Psoas muscle (tissue), 8 donors: ENCODE data around the gene ZNF136. TPM values are rescaled to one million over a fixed set of nuclear protein-coding genes. Genes with fewer than 3 reads are reported as not detected.

Experiments
- ATAC-seq, 4 donors: fragments of 200-7000 bp; cut with Tn5 transposase; one replicate each; pipeline ENCODE4 v1.9.1; 2020; ENCODE audit warnings: moderate library complexity in 3 of 4, mild to moderate bottlenecking in 2 of 4
- DNase-seq, 2 donors: peaks; one replicate each; pipeline ENCODE4 v3.0.0-alpha.2; 2020
- H3K27ac ChIP-seq: fragments of 200-600 bp; one replicate; pipeline ENCODE4 v1.8.0; 2022
- H3K27me3 ChIP-seq, 3 donors: fragments of 200-600 bp in 1 of 3; one replicate each; pipeline versions ENCODE4 v1.6.1 to v1.8.0; 2013 to 2022; ENCODE audit warnings: low read length in 2 of 3, mild to moderate bottlenecking in 2 of 3, moderate library complexity in 1 of 3; ENCODE audit not compliant: insufficient read depth in 3 of 3
- H3K36me3 ChIP-seq, 2 donors: fragments of 200-600 bp in 1 of 2; one replicate each; pipeline versions ENCODE4 v1.6.1 to v1.8.0; 2013 to 2022; ENCODE audit warnings: low read depth in 1 of 2, mild to moderate bottlenecking in 1 of 2, moderate library complexity in 1 of 2; ENCODE audit not compliant: insufficient read depth in 1 of 2
- H3K4me1 ChIP-seq: fragments of 200-600 bp; one replicate; pipeline ENCODE4 v1.8.0; 2022
- H3K4me3 ChIP-seq: fragments of 200-600 bp; one replicate; pipeline ENCODE4 v1.8.0; 2022; ENCODE audit warnings: mild to moderate bottlenecking
- H3K9me3 ChIP-seq: fragments of 200-600 bp; one replicate; pipeline ENCODE4 v1.8.0; 2022
- CTCF ChIP-seq: fragments of 200-600 bp; IDR thresholded peaks from one replicate; pipeline ENCODE4 v1.8.0; 2022; ENCODE audit warnings: antibody characterized with exemption
- WGBS, 3 donors: extraction: QIAGEN DNeasy Blood & Tissue Kit; methylation state at CpG; one replicate each; pipeline versions ENCODE4 v1.1.6 to v1.1.7; 2013; 5-methylcytosine and 5-hydroxymethylcytosine counted together
- intact Hi-C, 2 donors: fragments of 100-400 bp; cut with DNase I; formaldehyde crosslinking; loops; one replicate each; pipeline versions ENCODE4 v1.11.0 to v1.14.2; 2022
- polyA plus RNA-seq, 3 donors: library from polyadenylated mRNA; stranded (reverse); fragments of 200-250 nt; gene quantifications; one replicate each; pipeline ENCODE4 v1.2.3, GENCODE V29; 2013
- total RNA-seq, 4 donors: library from RNA; stranded (reverse); fragmentation: NEBNext Ultra II Directional in 2 of 4; extraction: Animal tissue kit (Norgen Biotek cat#: 25700) in 2 of 4; gene quantifications; one replicate each; pipeline versions ENCODE4 v1.2.1 to v1.2.4, GENCODE V29; 2021 to 2023
- donor health status: healthy with polysubstance abuse.
- donor health status: DM: no; HTN: no; CAD: no; lungs with moderate emphysema.
- donor health status: Bipolar disorder and iron deficiency.
- donor health status: healthy.
- donor health status: DM: yes; HTN: yes; CAD: no.
- donor health status: DM: no; HTN: no; CAD: no.
- donor health status: DM: no; HTN: no; CAD: no.
- donor health status: DM: yes; HTN: yes; CAD: no.

ZNF136 gene
- total and polyA plus RNA-seq, 7 donors: 1.0 to 3.7 (median 2.1) TPM

GRCh38 chr19:12217332-12217731 is 54.4 kb downstream of the ZNF136 start:
- peaks cover 0 to 5% of the 10 kb centered on the region in 2 donors for H3K36me3 ChIP-seq
- H3K4me1 ChIP-seq: no peaks in the 10 kb centered on the region
- no peak for ATAC-seq
- intact Hi-C loops: no loop called here
- H3K27ac ChIP-seq: no peak overlapping the region
- TF ChIP-seq CTCF: no peak
- DNase-seq: no peak
- H3K4me3 ChIP-seq: no peak overlapping the region
- H3K27me3 ChIP-seq: no peaks in the 10 kb centered on the region
- H3K9me3 ChIP-seq: peaks cover 68% of the 10 kb centered on the region

- Histone ChIP-seq H3K36me3 (peaks cover 0 to 29% of the 10 kb centered on the region in 2 donors), H3K9me3 (peaks cover 23% of the 10 kb centered on the region), H3K27me3 (no peaks in the 10 kb centered on the region), H3K27ac (no peak overlapping the region), H3K4me1 (no peaks in the 10 kb centered on the region), H3K4me3 (no peak overlapping the region)
- WGBS, 3 donors: 73 to 93% (median 81%) methylated on average over 1 of the region's 1 CpG
- no peak for ATAC-seq
- no peak for TF ChIP-seq CTCF
- intact Hi-C loops: no loop called here
- DNase-seq: no peak
Measured at GRCh38 chr19:12222980-12223630, 60.2 kb downstream of the ZNF136 start.

GRCh38 chr19:12224676-12225075 is 61.8 kb downstream of the ZNF136 start:
- WGBS, 3 donors: 92 to 95% (median 94%) methylated on average over 6 of the region's 6 CpGs
- intact Hi-C loops: no loop called here
- no peak for TF ChIP-seq CTCF

GRCh38 chr19:12229990-12230389 is 67.1 kb downstream of the ZNF136 start:
- DNase-seq (no peak), ATAC-seq (no peak)
- H3K36me3 ChIP-seq: peaks cover 0 to 37% of the 10 kb centered on the region in 2 donors
- peaks cover 7% of the 10 kb centered on the region for H3K9me3 ChIP-seq
- no peak for TF ChIP-seq CTCF
- H3K27me3 ChIP-seq: no peaks in the 10 kb centered on the region
- 78 to 90% (median 84%) methylated on average over 3 of the region's 3 CpGs for WGBS, 3 donors
- no peaks in the 10 kb centered on the region for H3K4me1 ChIP-seq
- H3K27ac ChIP-seq: no peak overlapping the region
- intact Hi-C loops: no loop called here
- no peak overlapping the region for H3K4me3 ChIP-seq

More at GRCh38 chr19:12224676-12225075, 61.8 kb downstream of the ZNF136 start:
- Histone ChIP-seq H3K4me3 (no peak overlapping the region), H3K27ac (no peak overlapping the region), H3K9me3 (peaks cover 12% of the 10 kb centered on the region), H3K27me3 (no peaks in the 10 kb centered on the region), H3K4me1 (no peaks in the 10 kb centered on the region), H3K36me3 (peaks cover 0 to 29% of the 10 kb centered on the region in 2 donors)
- ATAC-seq: no peak
- no peak for DNase-seq
